ENCODE results near the gene ME3. TPM values are rescaled to one million over a fixed set of nuclear protein-coding genes. Genes with fewer than 3 reads are reported as not detected.

ME3 gene
- total RNA-seq, 6 experiments from 2014 or later = 1.9 to 8.5 (median 4.6) TPM

DNA sequence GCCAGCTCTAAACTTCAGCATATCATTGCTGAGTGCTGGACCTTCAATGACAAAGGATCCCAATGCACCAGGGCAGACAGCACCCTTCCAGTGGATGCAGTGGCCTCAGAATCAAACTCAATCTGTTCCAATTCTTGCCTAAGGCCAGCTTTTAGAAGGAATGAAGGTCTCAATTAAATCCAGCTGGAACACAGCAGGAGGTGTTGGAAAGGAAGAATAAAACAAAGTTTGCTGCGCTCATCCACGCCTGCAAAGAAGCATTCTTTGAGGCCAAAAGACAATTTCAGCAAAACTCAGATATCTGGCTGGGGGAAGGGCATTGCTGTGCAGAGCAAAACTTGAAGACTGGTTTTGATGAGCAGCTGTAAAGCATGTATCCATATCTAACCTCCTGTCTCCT, 177.1 kb downstream of the ME3 start:
- ATAC-seq (no peak), DNase-seq (no peak)
- H3K27ac ChIP-seq = no peak overlapping the region
- intact Hi-C loops (cut with DNase I) = no loop called here
- H3K9me3 ChIP-seq = no peaks in the 10 kb centered on the region
- no peak overlapping the region for H3K4me3 ChIP-seq
- 100% methylated on average over 2 of the region's 2 CpGs for WGBS (ENCODE audit: insufficient coverage, low coverage, low lambda C conversion rate, missing lambda C conversion rate)
- peaks cover 0 to 12% (median 2%) of the 10 kb centered on the region in 4 donors for H3K4me1 ChIP-seq
- H3K27me3 ChIP-seq = no peaks in the 10 kb centered on the region
- TF ChIP-seq, protein P1, sequence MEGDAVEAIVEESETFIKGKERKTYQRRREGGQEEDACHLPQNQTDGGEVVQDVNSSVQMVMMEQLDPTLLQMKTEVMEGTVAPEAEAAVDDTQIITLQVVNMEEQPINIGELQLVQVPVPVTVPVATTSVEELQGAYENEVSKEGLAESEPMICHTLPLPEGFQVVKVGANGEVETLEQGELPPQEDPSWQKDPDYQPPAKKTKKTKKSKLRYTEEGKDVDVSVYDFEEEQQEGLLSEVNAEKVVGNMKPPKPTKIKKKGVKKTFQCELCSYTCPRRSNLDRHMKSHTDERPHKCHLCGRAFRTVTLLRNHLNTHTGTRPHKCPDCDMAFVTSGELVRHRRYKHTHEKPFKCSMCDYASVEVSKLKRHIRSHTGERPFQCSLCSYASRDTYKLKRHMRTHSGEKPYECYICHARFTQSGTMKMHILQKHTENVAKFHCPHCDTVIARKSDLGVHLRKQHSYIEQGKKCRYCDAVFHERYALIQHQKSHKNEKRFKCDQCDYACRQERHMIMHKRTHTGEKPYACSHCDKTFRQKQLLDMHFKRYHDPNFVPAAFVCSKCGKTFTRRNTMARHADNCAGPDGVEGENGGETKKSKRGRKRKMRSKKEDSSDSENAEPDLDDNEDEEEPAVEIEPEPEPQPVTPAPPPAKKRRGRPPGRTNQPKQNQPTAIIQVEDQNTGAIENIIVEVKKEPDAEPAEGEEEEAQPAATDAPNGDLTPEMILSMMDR (IDR thresholded peaks at IDR 0.05) = no peak
- no peak for TF ChIP-seq POLR2A (IDR thresholded peaks at IDR 0.05)
- no peaks in the 10 kb centered on the region for H3K36me3 ChIP-seq

DNA sequence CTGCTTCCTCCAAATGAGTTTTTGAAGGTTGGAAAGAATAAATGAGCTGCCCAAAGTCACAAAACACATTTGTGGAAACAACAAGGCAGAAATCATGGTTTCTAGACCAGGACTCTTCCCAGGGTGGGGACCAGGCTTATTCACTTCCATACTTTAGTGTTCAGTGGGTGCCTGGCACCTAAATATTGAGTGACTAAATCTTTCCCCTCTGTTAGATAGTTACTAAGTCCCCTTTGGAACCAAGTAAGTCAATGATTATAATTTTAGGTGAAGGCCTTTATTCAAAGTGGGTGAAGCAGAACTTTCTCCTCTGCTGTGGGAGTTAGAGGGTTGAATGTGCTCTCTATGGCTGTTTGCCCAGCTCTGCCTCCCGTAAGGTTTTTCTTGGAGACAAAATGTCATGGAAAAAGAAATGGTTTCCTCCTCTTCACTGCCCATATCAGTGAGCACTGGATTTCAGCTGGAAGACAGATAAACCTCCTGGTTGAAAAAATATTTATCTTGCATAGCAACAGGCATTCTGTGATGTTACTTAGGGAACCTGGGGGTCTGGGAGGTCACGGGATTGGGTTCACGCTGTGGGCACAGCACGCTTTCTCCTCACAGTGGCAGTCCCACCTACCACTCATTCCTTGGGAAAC, 179.9 kb downstream of the ME3 start:
- intact Hi-C loops (cut with DNase I) = no loop called here
- 67% methylated on average over 4 of the region's 4 CpGs for WGBS (ENCODE audit: insufficient coverage, low coverage, low lambda C conversion rate, missing lambda C conversion rate)
- ATAC-seq = peak in 1 of 4 donors; percentile 18

DNA sequence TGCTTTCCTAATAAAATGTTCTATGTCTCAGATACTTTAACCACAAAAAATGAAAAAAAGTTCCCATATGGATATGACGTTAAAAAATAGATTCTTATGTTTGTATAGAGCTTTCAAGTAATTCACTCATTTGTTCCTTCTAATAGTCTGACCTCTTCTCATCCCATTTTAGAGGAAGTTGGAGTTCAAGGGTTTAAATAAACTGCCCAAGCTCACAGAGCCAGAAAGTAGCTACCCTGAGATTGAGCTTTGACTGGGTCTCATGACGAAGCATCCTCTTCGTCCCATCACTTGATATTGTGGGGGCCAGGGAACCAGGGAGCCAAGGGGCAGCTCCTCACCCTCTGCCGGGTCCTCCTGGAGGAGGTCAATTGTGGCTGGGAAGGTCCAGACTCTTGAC, 181.4 kb downstream of the ME3 start:
- no peaks in the 10 kb centered on the region for H3K4me1 ChIP-seq
- H3K9me3 ChIP-seq = no peaks in the 10 kb centered on the region
- H3K36me3 ChIP-seq = no peaks in the 10 kb centered on the region
- WGBS (ENCODE audit: insufficient coverage, low coverage, low lambda C conversion rate, missing lambda C conversion rate) = 73% methylated on average over 1 of the region's 4 CpGs
- H3K27me3 ChIP-seq = no peaks in the 10 kb centered on the region
- intact Hi-C loops (cut with DNase I) = no loop called here
- TF ChIP-seq, protein P1 (IDR thresholded peaks at IDR 0.05) = no peak
- TF ChIP-seq POLR2A (IDR thresholded peaks at IDR 0.05) = no peak
- H3K4me3 ChIP-seq = no peak overlapping the region
- no peak for DNase-seq
- H3K27ac ChIP-seq = no peak overlapping the region
- peak in 1 of 4 donors; percentile 11 for ATAC-seq

More for the DNA sequence above, 179.9 kb downstream of the ME3 start:
- no peaks in the 10 kb centered on the region for H3K27me3 ChIP-seq
- no peak overlapping the region for H3K27ac ChIP-seq
- H3K4me1 ChIP-seq = no peaks in the 10 kb centered on the region
- H3K36me3 ChIP-seq = no peaks in the 10 kb centered on the region
- H3K9me3 ChIP-seq = no peaks in the 10 kb centered on the region
- H3K4me3 ChIP-seq = no peak overlapping the region
- TF ChIP-seq POLR2A (IDR thresholded peaks at IDR 0.05) = no peak
- TF ChIP-seq, protein P1 (IDR thresholded peaks at IDR 0.05) = no peak
- no peak for DNase-seq

DNA sequence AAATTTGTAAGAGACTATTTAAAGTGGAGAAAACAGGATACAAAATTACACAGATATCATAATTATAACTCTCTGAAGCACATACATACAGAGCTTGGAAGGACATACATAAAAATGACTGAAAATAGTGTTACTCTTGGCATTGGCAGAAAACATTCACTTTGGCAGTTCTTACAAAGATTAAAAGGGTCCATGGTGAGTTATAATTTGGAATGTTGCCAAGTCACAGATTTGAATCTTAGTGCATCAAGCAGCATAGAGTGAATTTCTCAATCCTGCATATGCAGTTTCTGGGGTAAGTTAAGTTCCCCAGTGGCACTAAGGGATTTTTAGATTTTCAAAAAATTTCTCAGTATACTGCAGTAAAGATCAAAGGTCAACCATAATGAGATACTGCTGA, 181.8 kb downstream of the ME3 start:
- H3K27ac ChIP-seq = no peak overlapping the region
- intact Hi-C loops (cut with DNase I) = no loop called here
- TF ChIP-seq, protein P1 (IDR thresholded peaks at IDR 0.05) = no peak
- no peak for TF ChIP-seq POLR2A (IDR thresholded peaks at IDR 0.05)
- no peaks in the 10 kb centered on the region for H3K27me3 ChIP-seq
- H3K4me1 ChIP-seq = no peaks in the 10 kb centered on the region
- no peaks in the 10 kb centered on the region for H3K9me3 ChIP-seq
- H3K4me3 ChIP-seq = no peak overlapping the region
- H3K36me3 ChIP-seq = no peaks in the 10 kb centered on the region
- ATAC-seq = no peak
- no peak for DNase-seq

DNA sequence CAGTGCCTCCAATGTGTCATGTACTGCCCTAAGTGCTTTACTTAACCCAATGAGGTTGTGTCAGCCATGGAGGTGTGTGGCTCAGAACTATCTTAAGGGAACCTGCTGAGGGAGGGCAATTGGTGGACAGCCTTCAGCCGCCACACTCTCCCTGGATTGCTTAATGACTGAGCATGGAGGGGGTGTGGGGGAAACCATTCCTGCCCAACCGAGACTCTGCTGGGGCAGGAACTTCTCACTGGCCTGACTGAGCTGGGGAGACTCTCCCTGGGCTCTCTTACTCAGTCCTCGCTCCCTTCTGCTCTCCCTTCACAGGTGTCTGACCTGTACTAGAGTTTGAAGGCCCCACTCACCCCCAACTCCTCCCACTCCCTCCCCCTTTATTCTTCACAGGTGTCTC, 183.0 kb downstream of the ME3 start:
- no peak overlapping the region for H3K27ac ChIP-seq
- no peak for DNase-seq
- no peaks in the 10 kb centered on the region for H3K27me3 ChIP-seq
- intact Hi-C loops (cut with DNase I) = no loop called here
- WGBS (ENCODE audit: insufficient coverage, low coverage, low lambda C conversion rate, missing lambda C conversion rate) = 100% methylated on average over 1 of the region's 3 CpGs
- no peaks in the 10 kb centered on the region for H3K4me1 ChIP-seq
- H3K4me3 ChIP-seq = no peak overlapping the region
- TF ChIP-seq, protein P1 (IDR thresholded peaks at IDR 0.05) = no peak
- no peak for TF ChIP-seq POLR2A (IDR thresholded peaks at IDR 0.05)
- ATAC-seq = no peak
- no peaks in the 10 kb centered on the region for H3K36me3 ChIP-seq
- H3K9me3 ChIP-seq = no peaks in the 10 kb centered on the region

Measured in right lobe of liver (tissue), 6 donors.